IMR-90 (cell line): ENCODE data around the gene GNAT3. TPM values are rescaled to one million over a fixed set of nuclear protein-coding genes. Genes with fewer than 3 reads are reported as not detected.

Source experiments
- ATAC-seq: fragments of 200-7000 bp; cut with Tn5 transposase; 2 replicates; pipeline ENCODE4 v1.9.1; 2020; ENCODE audit warnings: low read depth, mild to moderate bottlenecking, moderate library complexity
- BruUV-seq: library from RNA; stranded (reverse); fragments of 400-500 nt; replicated peaks from 2 replicates; lab custom pipeline; 2021; lab: Mats Ljungman, UMichigan
- CTCF ChIA-PET: fragments of 300-600 bp; formaldehyde crosslinking; extraction: SDS; loops from one replicate; lab custom pipeline; 2021; ENCODE audit warnings: antibody characterized with exemption; lab: Yijun Ruan, JAX
- POLR2A ChIA-PET: fragments of 300-600 bp; sonication (Branson Sonifier 250); formaldehyde crosslinking; loops from one replicate; lab custom pipeline; 2022; ENCODE audit warnings: antibody characterized with exemption; ENCODE audit not compliant: unreplicated experiment; lab: Charles Lee
- DNase-seq: peaks from one replicate; pipeline ENCODE4 v3.0.0; 2013
- H2AFZ ChIP-seq: replicated peaks from 2 replicates; pipeline ENCODE3; 2013; ENCODE audit warnings: low read length, mild to moderate bottlenecking; ENCODE audit not compliant: poor library complexity
- H2AK5ac ChIP-seq: 2 replicates; pipeline ENCODE4 v1.6.1; 2013; ENCODE audit warnings: low read depth, low read length, inconsistent platforms
- H2AK9ac ChIP-seq: replicated peaks from 2 replicates; pipeline ENCODE3; 2013; ENCODE audit warnings: mild to moderate bottlenecking, low read depth, low read length, moderate library complexity; ENCODE audit not compliant: poor library complexity
- H2BK120ac ChIP-seq: 2 replicates; pipeline ENCODE4 v1.6.1; 2013; ENCODE audit warnings: low read depth, low read length, inconsistent platforms
- H2BK15ac ChIP-seq: 3 replicates; pipeline ENCODE4 v1.6.1; 2013; ENCODE audit warnings: low read depth, low read length, inconsistent platforms
- H2BK20ac ChIP-seq: 2 replicates; pipeline ENCODE4 v1.6.1; 2013; ENCODE audit warnings: low read depth, mild to moderate bottlenecking, inconsistent platforms, low read length, moderate library complexity
- H2BK5ac ChIP-seq: 2 replicates; pipeline ENCODE4 v1.6.1; 2013; ENCODE audit warnings: mild to moderate bottlenecking, low read depth, low read length, inconsistent platforms; ENCODE audit not compliant: poor library complexity, severe bottlenecking
- H3K14ac ChIP-seq: replicated peaks from 2 replicates; pipeline ENCODE4 v1.6.1; 2013; ENCODE audit warnings: low read depth, low read length, inconsistent platforms
- H3K18ac ChIP-seq: 2 replicates; pipeline ENCODE4 v1.6.1; 2013; ENCODE audit warnings: low read depth, low read length, control low read depth
- H3K23ac ChIP-seq: 2 replicates; pipeline ENCODE4 v1.6.1; 2013; ENCODE audit warnings: low read depth, low read length, inconsistent platforms
- H3K27ac ChIP-seq: 2 replicates; pipeline ENCODE4 v1.5.1; 2013; ENCODE audit warnings: mild to moderate bottlenecking, control low read depth, low read length; ENCODE audit not compliant: insufficient read depth
- H3K27me3 ChIP-seq: 2 replicates; pipeline ENCODE4 v1.6.1; 2013; ENCODE audit warnings: low read length; ENCODE audit not compliant: control insufficient read depth, insufficient read depth
- H3K36me3 ChIP-seq: 2 replicates; pipeline ENCODE4 v1.6.1; 2013; ENCODE audit warnings: low read length, mixed read lengths; ENCODE audit not compliant: control insufficient read depth, insufficient read depth
- H3K4ac ChIP-seq: 2 replicates; pipeline ENCODE4 v1.6.1; 2013; ENCODE audit warnings: low read depth, low read length, inconsistent platforms
- H3K4me1 ChIP-seq: 2 replicates; pipeline ENCODE4 v1.6.1; 2013; ENCODE audit warnings: low read length, mixed read lengths; ENCODE audit not compliant: control insufficient read depth, insufficient read depth
- H3K4me2 ChIP-seq: 2 replicates; pipeline ENCODE4 v1.6.1; 2013; ENCODE audit warnings: low read depth, mild to moderate bottlenecking, control low read depth, low read length, moderate library complexity
- H3K4me3 ChIP-seq: 2 replicates; pipeline ENCODE4 v1.5.1; 2013; ENCODE audit warnings: low read depth, mild to moderate bottlenecking, control low read depth, low read length, moderate library complexity; ENCODE audit not compliant: insufficient read depth
- H3K56ac ChIP-seq: 2 replicates; pipeline ENCODE4 v1.6.1; 2013; ENCODE audit warnings: low read length, inconsistent platforms; ENCODE audit not compliant: insufficient read depth; ENCODE audit errors: extremely low read depth
- H3K79me1 ChIP-seq, 2 experiments: 2 replicates each; pipeline ENCODE4 v1.6.1; 2013; ENCODE audit warnings: low read length in 2 of 2, inconsistent platforms in 1 of 2, low read depth in 1 of 2
- H3K9ac ChIP-seq: 2 replicates; pipeline ENCODE4 v1.6.1; 2013; ENCODE audit warnings: low read depth, low read length, control low read depth
- H3K9me1 ChIP-seq: 2 replicates; pipeline ENCODE4 v1.6.1; 2013; ENCODE audit warnings: low read length, inconsistent platforms; ENCODE audit not compliant: insufficient read depth
- H3K9me3 ChIP-seq: 2 replicates; pipeline ENCODE4 v1.6.1; 2013; ENCODE audit warnings: low read length; ENCODE audit not compliant: control insufficient read depth, insufficient read depth
- H4K20me1 ChIP-seq: 2 replicates; pipeline ENCODE4 v1.6.1; 2013; ENCODE audit warnings: low read length, inconsistent platforms; ENCODE audit not compliant: insufficient read depth
- H4K5ac ChIP-seq: 2 replicates; pipeline ENCODE4 v1.6.1; 2013; ENCODE audit warnings: mild to moderate bottlenecking, low read depth, low read length, control low read depth
- H4K8ac ChIP-seq, 2 experiments: 2 replicates each; pipeline ENCODE4 v1.6.1; 2013; ENCODE audit warnings: low read depth in 2 of 2, low read length in 2 of 2, control low read depth in 1 of 2, inconsistent platforms in 1 of 2
- H4K91ac ChIP-seq: 2 replicates; pipeline ENCODE4 v1.6.1; 2013; ENCODE audit warnings: low read depth, low read length, inconsistent platforms; ENCODE audit not compliant: insufficient read depth
- BHLHE40 ChIP-seq: fragments of 150-350 bp; IDR thresholded peaks from 2 replicates; pipeline ENCODE4 v1.6.1; 2016; ENCODE audit warnings: mild to moderate bottlenecking, low read depth, low read length
- CEBPB ChIP-seq: IDR thresholded peaks from 2 replicates; pipeline ENCODE4 v1.6.1; 2012; ENCODE audit warnings: low read depth, low read length, improper control_type of control experiment
- MAFK ChIP-seq: IDR thresholded peaks from 2 replicates; pipeline ENCODE4 v1.6.1; 2012; ENCODE audit warnings: low read depth, low read length, improper control_type of control experiment
- MXI1 ChIP-seq: IDR thresholded peaks from 2 replicates; pipeline ENCODE4 v1.6.1; 2012; ENCODE audit warnings: low read depth, mild to moderate bottlenecking, low read length, moderate library complexity, borderline replicate concordance
- NFE2L2 ChIP-seq: fragments of 150-350 bp; IDR thresholded peaks from 2 replicates; pipeline ENCODE4 v1.6.1; 2016; ENCODE audit warnings: low read depth, mild to moderate bottlenecking, low read length
- POLR2A ChIP-seq: IDR thresholded peaks from 2 replicates; pipeline ENCODE4 v1.6.1; 2012; ENCODE audit warnings: mild to moderate bottlenecking, low read depth, low read length
- RAD21 ChIP-seq: IDR thresholded peaks from 2 replicates; pipeline ENCODE4 v1.6.1; 2012; ENCODE audit warnings: low read length, improper control_type of control experiment
- RCOR1 ChIP-seq: IDR thresholded peaks from 2 replicates; pipeline ENCODE4 v1.6.1; 2012; ENCODE audit warnings: mild to moderate bottlenecking, low read length, improper control_type of control experiment; ENCODE audit not compliant: insufficient replicate concordance
- SMC3 ChIP-seq: fragments of 150-350 bp; IDR thresholded peaks from 2 replicates; pipeline ENCODE4 v1.6.1; 2016; ENCODE audit warnings: low read depth, mild to moderate bottlenecking, antibody characterized with exemption, low read length, moderate library complexity
- WGBS, 2 experiments: methylation state at CpG; one replicate each; pipeline versions ENCODE4 v1.1.5 to v1.1.7; 2013; ENCODE audit warnings: missing lambda C conversion rate in 2 of 2; ENCODE audit not compliant: insufficient read length in 1 of 2; ENCODE audit errors: extremely low coverage in 2 of 2; 5-methylcytosine and 5-hydroxymethylcytosine counted together
- dilution Hi-C: fragments of 300-500 bp; cut with HindIII; formaldehyde crosslinking; loops from one replicate; pipeline ENCODE4 v1.14.3; 2018; ENCODE audit warnings: low sequenced_read_pairs; ENCODE audit not compliant: unreplicated experiment
- in situ Hi-C: fragments of 300-500 bp; cut with MboI; formaldehyde crosslinking; loops from 3 replicates; pipeline ENCODE4 v1.14.3; 2019; ENCODE audit warnings: low sequenced_read_pairs, inconsistent platforms, mixed read lengths
- intact Hi-C: fragments of 100-400 bp; cut with micrococcal nuclease; formaldehyde crosslinking; loops from 2 replicates; pipeline ENCODE4 v1.10.0; 2022
- polyA plus RNA-seq, 3 experiments: library from polyadenylated mRNA; depleted of rRNA; stranded (reverse); fragments of >200 nt; gene quantifications; 2 replicates each; pipeline ENCODE4 v1.2.3, GENCODE V29; 2012; ENCODE audit warnings: low replicate concordance in 1 of 3
- total RNA-seq: library from RNA; depleted of rRNA; stranded (reverse); fragments of >200 nt; gene quantifications from 2 replicates; pipeline ENCODE4 v1.2.3, GENCODE V29; 2012
- TF ChIP-seq, protein P1 (sequence below): fragments of 150-350 bp; IDR thresholded peaks from 2 replicates; pipeline ENCODE4 v1.6.1; 2017; ENCODE audit warnings: mild to moderate bottlenecking, antibody characterized with exemption, low read length, low read depth

Gene GNAT3
- total and polyA plus RNA-seq, 2 of the 4 experiments (the other 2 are of a cell fraction): not detected

GRCh38 chr7:80414331-80414730 is 97.5 kb downstream of the GNAT3 start:
- H2BK5ac ChIP-seq: no peak overlapping the region
- no TSS peak for BruUV-seq

More at GRCh38 chr7:80414331-80414730, 97.5 kb downstream of the GNAT3 start:
- ATAC-seq (no peak), DNase-seq (no peak)
- Histone ChIP-seq H2BK20ac (no peak overlapping the region), H3K9me3 (no peaks in the 10 kb centered on the region), H3K4me3 (no peak overlapping the region), H2AFZ (no peak overlapping the region), H3K4me2 (no peak overlapping the region), H3K4me1 (peaks cover 3% of the 10 kb centered on the region), H4K8ac (no peak overlapping the region), H3K14ac (no peak overlapping the region), H4K91ac (no peak overlapping the region; the same call in 1 of the 2 replicates), H4K5ac (no peak overlapping the region), H3K23ac (no peak overlapping the region), H3K36me3 (no peaks in the 10 kb centered on the region), H2AK9ac (no peak overlapping the region), H3K79me1 (no peaks in the 10 kb centered on the region), H4K20me1 (no peaks in the 10 kb centered on the region), H3K4ac (no peak overlapping the region; the same call in 1 of the 2 replicates), H3K18ac (no peak overlapping the region), H3K9me1 (no peaks in the 10 kb centered on the region), H2BK120ac (no peak overlapping the region), H2BK15ac (no peak overlapping the region), H3K56ac (no peak overlapping the region), H3K9ac (no peak overlapping the region), H3K27ac (no peak overlapping the region), H3K27me3 (no peaks in the 10 kb centered on the region), H2AK5ac (no peak overlapping the region)
- 100% methylated on average over 1 of the region's 2 CpGs; no CpG with 5 or more reads in 1 of the 2 experiments for WGBS, 2 experiments
- dilution Hi-C loops (no loop called here), in situ Hi-C loops (no loop called here), intact Hi-C loops (no loop called here)
- POLR2A ChIA-PET: no interaction called here
- CTCF ChIA-PET: no interaction called here
- no peak for TF ChIP-seq BHLHE40
- no peak for TF ChIP-seq RAD21
- no peak for TF ChIP-seq CEBPB
- no peak for TF ChIP-seq NFE2L2
- TF ChIP-seq, protein P1, sequence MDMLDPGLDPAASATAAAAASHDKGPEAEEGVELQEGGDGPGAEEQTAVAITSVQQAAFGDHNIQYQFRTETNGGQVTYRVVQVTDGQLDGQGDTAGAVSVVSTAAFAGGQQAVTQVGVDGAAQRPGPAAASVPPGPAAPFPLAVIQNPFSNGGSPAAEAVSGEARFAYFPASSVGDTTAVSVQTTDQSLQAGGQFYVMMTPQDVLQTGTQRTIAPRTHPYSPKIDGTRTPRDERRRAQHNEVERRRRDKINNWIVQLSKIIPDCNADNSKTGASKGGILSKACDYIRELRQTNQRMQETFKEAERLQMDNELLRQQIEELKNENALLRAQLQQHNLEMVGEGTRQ: no peak
- TF ChIP-seq MAFK: no peak
- TF ChIP-seq RCOR1: no peak
- TF ChIP-seq MXI1: no peak
- no peak for TF ChIP-seq SMC3
- TF ChIP-seq POLR2A: no peak
